ENCODE data around the gene HDAC4.

GRCh38 chr2:239310401-239311061, 90.3 kb downstream of the HDAC4 start:
- TF ChIP-seq CTCF (conservative IDR thresholded peaks at IDR 0.05; ENCODE audit: low read length) = no peak
- TF ChIP-seq EZH2phosphoT487 (IDR thresholded peaks at IDR 0.05; ENCODE audit: borderline replicate concordance) = no peak

All from Loucy (cell line).